CMK (cell line): ENCODE data around the gene SMIM45.

Experiments used
- DNase-seq: peaks from one replicate; pipeline ENCODE4 v3.0.0-alpha.2; 2010; ENCODE audit warnings: low read depth

Gene SMIM45

DNA sequence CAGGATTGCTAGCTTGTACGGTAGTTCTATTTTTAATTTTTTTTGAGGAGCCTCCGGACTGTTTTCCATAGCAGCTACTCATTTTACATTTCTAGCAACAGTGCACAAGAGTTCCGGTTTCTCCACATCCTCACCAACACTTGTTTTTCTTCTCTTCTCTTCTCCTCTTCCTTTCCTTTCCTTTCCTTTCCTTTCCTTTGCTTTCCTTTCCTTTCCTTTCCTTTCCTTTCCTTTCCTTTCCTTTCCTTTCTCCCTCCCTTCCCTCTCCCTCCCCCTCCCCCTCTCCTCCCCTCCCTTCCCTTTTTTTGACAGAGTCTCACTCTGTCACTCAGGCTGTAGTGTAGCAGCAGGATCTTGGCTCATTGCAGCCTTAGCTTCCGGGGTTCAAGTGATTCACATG is 56.0 kb downstream of the SMIM45 start:
- DNase-seq: no peak
